ENCODE data around the gene CNTN1.

DNA sequence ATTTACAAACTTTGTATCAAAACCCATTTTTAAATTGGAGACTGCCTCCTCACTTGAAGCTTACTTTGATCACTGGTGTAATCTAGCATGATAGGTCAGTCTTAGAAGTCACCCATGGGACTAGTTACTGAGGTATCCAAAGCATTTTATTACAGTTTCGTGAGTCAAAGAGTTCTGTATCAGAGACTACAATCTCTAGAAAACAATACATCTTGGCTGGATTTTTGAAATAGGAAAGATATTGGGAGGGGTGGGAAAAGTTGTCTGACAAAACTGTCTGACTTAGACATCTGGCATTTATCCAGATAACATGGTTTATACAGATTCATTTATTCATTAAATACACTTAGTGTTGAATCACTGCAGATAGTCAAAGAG, 322.4 kb downstream of the CNTN1 start:
- no peak for TF ChIP-seq POLR2A (IDR thresholded peaks at IDR 0.05)
- TF ChIP-seq, protein P1, sequence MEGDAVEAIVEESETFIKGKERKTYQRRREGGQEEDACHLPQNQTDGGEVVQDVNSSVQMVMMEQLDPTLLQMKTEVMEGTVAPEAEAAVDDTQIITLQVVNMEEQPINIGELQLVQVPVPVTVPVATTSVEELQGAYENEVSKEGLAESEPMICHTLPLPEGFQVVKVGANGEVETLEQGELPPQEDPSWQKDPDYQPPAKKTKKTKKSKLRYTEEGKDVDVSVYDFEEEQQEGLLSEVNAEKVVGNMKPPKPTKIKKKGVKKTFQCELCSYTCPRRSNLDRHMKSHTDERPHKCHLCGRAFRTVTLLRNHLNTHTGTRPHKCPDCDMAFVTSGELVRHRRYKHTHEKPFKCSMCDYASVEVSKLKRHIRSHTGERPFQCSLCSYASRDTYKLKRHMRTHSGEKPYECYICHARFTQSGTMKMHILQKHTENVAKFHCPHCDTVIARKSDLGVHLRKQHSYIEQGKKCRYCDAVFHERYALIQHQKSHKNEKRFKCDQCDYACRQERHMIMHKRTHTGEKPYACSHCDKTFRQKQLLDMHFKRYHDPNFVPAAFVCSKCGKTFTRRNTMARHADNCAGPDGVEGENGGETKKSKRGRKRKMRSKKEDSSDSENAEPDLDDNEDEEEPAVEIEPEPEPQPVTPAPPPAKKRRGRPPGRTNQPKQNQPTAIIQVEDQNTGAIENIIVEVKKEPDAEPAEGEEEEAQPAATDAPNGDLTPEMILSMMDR (IDR thresholded peaks at IDR 0.05), result no peak
